Stimulated activated CD4-positive, alpha-beta T cell treated with anti-CD3 and anti-CD28 coated beads, Interleukin-12 subunit alpha, Interleukin-12 subunit beta, amount 100 ng/mL, for 48 hours (primary cell): Measurements from ENCODE around the gene ZNF616.

Experiments used
- DNase-seq, 3 donors: peaks; one replicate each; pipeline ENCODE4 v3.0.0-alpha.2; 2020; ENCODE audit warnings: low read depth in 2 of 3, low spot score in 1 of 3

Gene ZNF616

GRCh38 chr19:52139252-52140031, at the start of gene ZNF616:
TSS of gene ZNF616 (minus strand) at chr19:52139938. CDS start at chr19:52130512, 9,426 bp downstream.
- DNase-seq, result peak; percentile 56 to 96 (median 96)

GRCh38 chr19:52188822-52189734, 49.3 kb upstream of the ZNF616 start:
- DNase-seq, result peak in 2 of 3 donors; percentile 3 to 94

GRCh38 chr19:52187407-52187806, 47.7 kb upstream of the ZNF616 start:
- no peak for DNase-seq

GRCh38 chr19:52176574-52176973, 36.8 kb upstream of the ZNF616 start:
- DNase-seq, result no peak

- DNase-seq, result no peak
Measured at GRCh38 chr19:52172347-52172746, 32.6 kb upstream of the ZNF616 start.

- peak; percentile 82 to 87 (median 85) for DNase-seq
Measured at GRCh38 chr19:52171321-52172169, 31.8 kb upstream of the ZNF616 start, which contains the start of gene ZNF836. TSS of gene ZNF836 (minus strand) at chr19:52171621. CDS start at chr19:52168072, 3,549 bp downstream.

- no peak for DNase-seq
Measured at GRCh38 chr19:52170863-52171320, 31.2 kb upstream of the ZNF616 start.

- DNase-seq, result no peak
Measured at GRCh38 chr19:52170304-52170703, 30.6 kb upstream of the ZNF616 start.

GRCh38 chr19:52155596-52156359, 16.0 kb upstream of the ZNF616 start:
- no peak for DNase-seq

- DNase-seq, result no peak
Measured at GRCh38 chr19:52148256-52148655, 8.5 kb upstream of the ZNF616 start.

- DNase-seq, result no peak
Measured at GRCh38 chr19:52142001-52142595, 2.4 kb upstream of the ZNF616 start.

- no peak for DNase-seq
Measured at GRCh38 chr19:52141203-52141602, 1.5 kb upstream of the ZNF616 start.

- DNase-seq, result peak in 1 of 3 donors; percentile 97
Measured at GRCh38 chr19:52140032-52140710, 433 bp upstream of the ZNF616 start.

- DNase-seq, result no peak
Measured at GRCh38 chr19:52138983-52139251, 821 bp downstream of the ZNF616 start.

GRCh38 chr19:52138278-52138982, 1.3 kb downstream of the ZNF616 start:
- DNase-seq, result peak in 2 of 3 donors; percentile 3 to 20

- DNase-seq, result no peak
Measured at GRCh38 chr19:52120286-52120685, 19.5 kb downstream of the ZNF616 start.

- DNase-seq, result no peak
Measured at GRCh38 chr19:52115526-52116053, 24.1 kb downstream of the ZNF616 start.

GRCh38 chr19:52114691-52115090, 25.0 kb downstream of the ZNF616 start:
- no peak for DNase-seq
